Activated CD4-positive, alpha-beta memory T cell treated with anti-CD3 and anti-CD28 coated beads for 36 hours (primary cell): ENCODE measurements around the gene TMEM39B. TPM values are rescaled to one million over a fixed set of nuclear protein-coding genes. Genes with fewer than 3 reads are reported as not detected.

Experiments used
- CTCF ChIA-PET: fragments of 350-600 bp; sonication (Branson Sonifier 250); formaldehyde crosslinking; loops from one replicate; lab custom pipeline; 2021; ENCODE audit warnings: antibody characterized with exemption, inconsistent platforms; lab: Charles Lee
- POLR2A ChIA-PET: fragments of 350-600 bp; sonication (Branson Sonifier 250); formaldehyde crosslinking; loops from one replicate; lab custom pipeline; 2021; ENCODE audit warnings: antibody characterized with exemption; lab: Charles Lee
- DNase-seq: peaks from one replicate; pipeline ENCODE4 v3.0.0-alpha.2; 2020
- H3K27ac Mint-ChIP-seq: one replicate; pipeline ENCODE4 v1.8.0; 2021; ENCODE audit warnings: mixed read lengths
- H3K27me3 Mint-ChIP-seq: one replicate; pipeline ENCODE4 v1.8.0; 2021; ENCODE audit warnings: mixed read lengths
- H3K36me3 Mint-ChIP-seq: one replicate; pipeline ENCODE4 v1.8.0; 2021; ENCODE audit warnings: mixed read lengths
- H3K4me1 Mint-ChIP-seq: one replicate; pipeline ENCODE4 v1.8.0; 2021; ENCODE audit warnings: low read depth, mixed read lengths
- H3K4me3 Mint-ChIP-seq: one replicate; pipeline ENCODE4 v1.8.0; 2021; ENCODE audit warnings: mild to moderate bottlenecking, mixed read lengths
- H3K9me3 Mint-ChIP-seq: one replicate; pipeline ENCODE4 v1.8.0; 2021; ENCODE audit warnings: mixed read lengths
- intact Hi-C: fragments of 100-400 bp; cut with micrococcal nuclease; formaldehyde crosslinking; loops from one replicate; pipeline ENCODE4 v1.15.1; 2023
- total RNA-seq, 2 experiments: library from RNA; stranded (reverse); gene quantifications; one replicate each; pipeline ENCODE4 v1.2.3, GENCODE V29; 2021

Gene TMEM39B
- total RNA-seq = 10 to 100 TPM; 18.9 to 19.7 TPM

DNA sequence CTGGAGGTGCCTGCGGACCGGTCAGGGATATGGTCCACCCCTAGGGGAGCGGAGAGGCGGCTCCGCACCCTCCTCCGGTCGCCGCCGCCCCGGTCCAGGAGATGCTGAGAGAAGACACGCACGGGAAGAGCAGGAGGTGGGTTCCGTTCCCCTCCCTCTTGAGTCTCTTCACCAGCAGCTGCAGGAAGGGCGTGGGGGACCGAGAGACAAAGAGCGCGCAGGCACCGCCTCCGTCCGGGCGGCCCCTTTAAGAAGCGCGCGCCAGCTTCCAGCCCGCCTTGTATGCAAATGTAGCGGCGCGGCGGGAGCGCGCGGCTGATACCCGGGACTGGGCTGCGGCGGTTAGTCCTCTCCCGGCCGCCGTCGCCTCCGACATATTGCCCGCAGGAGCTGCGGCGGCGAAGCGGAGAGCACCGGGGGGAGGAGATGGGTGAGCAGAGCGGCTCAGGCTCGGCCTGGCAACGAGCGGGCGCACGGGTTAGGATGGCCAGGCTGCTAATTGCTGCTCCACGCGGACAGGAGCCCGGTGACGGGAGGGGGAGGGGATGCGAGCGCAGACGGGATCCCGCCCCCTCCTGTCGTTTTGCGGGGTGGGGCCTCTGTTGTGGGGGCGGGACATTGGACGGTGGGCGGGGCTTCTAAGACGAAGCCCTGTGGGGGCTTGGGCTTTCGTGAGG is at the start of gene TMEM39B:
Gene TMEM39B, plus strand, starts transcription at position 318 of the 677 bp plus-strand sequence. Its CDS starts 109 bp downstream, at position 427.
- Mint-ChIP-seq H3K27me3 (no peaks in the 10 kb centered on the region), H3K36me3 (peaks cover 11% of the 10 kb centered on the region), H3K4me1 (peaks cover 32% of the 10 kb centered on the region), H3K9me3 (no peaks in the 10 kb centered on the region), H3K4me3 (peak within 1 kb of the TSS; percentile 79), H3K27ac (peak within 1 kb of the TSS; percentile 89)
- DNase-seq = peak; percentile 96
- ChIA-PET CTCF (interaction anchor here (1.0 to 3.6 kb wide), 6 partner anchors 9 to 322 kb away, joined by 3 to 28 read pairs (median 3); partner anchors contain the start of genes BSDC1 and KPNA6), POLR2A (interaction anchor here (0.6 to 3.7 kb wide), 9 partner anchors 12 to 578 kb away, joined by 3 to 37 read pairs (median 4); partner anchors contain the start of genes KHDRBS1, KPNA6, RBBP4 and TXLNA)
- intact Hi-C loops = loop anchor here (1.0 to 5.0 kb wide), 5 partner anchors 35 to 322 kb away; partner anchors contain the start of genes BSDC1, KHDRBS1, PTP4A2 and TXLNA

DNA sequence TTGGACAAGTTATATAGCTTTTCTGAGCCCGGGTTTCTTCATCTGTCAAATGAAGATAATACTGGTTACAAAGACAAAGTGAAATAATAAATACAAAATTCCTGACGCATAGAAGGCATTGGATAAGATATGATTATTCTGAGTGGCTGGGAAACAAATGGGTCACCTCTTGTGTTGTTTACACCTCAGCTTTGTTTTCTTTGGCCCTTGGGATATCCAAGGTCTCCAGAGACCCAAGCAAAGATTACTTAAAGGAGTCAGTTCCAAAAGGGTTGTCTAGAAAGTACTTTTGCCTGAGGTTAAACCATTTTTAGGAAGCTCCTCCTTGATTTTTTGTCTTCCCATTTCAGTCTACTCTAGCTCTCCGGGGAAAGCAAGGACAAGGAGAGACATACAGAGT is 49.4 kb upstream of the TMEM39B start:
- POLR2A ChIA-PET = interaction anchor here (0.9 to 1.2 kb wide), 2 partner anchors 9 to 15 kb away, joined by 3 read pairs; no protein-coding TSS in a partner anchor
- DNase-seq = no peak
- H3K4me3 Mint-ChIP-seq = no peak overlapping the region
- H3K27me3 Mint-ChIP-seq = no peaks in the 10 kb centered on the region
- H3K9me3 Mint-ChIP-seq = no peaks in the 10 kb centered on the region
- no peak overlapping the region for H3K27ac Mint-ChIP-seq
- H3K36me3 Mint-ChIP-seq = peaks cover 11% of the 10 kb centered on the region
- H3K4me1 Mint-ChIP-seq = peaks cover 43% of the 10 kb centered on the region
- intact Hi-C loops = no loop called here
- CTCF ChIA-PET = interaction anchor here (1.3 to 2.0 kb wide), 3 partner anchors 20 to 86 kb away, joined by 3 to 11 read pairs (median 4); no protein-coding TSS in a partner anchor

DNA sequence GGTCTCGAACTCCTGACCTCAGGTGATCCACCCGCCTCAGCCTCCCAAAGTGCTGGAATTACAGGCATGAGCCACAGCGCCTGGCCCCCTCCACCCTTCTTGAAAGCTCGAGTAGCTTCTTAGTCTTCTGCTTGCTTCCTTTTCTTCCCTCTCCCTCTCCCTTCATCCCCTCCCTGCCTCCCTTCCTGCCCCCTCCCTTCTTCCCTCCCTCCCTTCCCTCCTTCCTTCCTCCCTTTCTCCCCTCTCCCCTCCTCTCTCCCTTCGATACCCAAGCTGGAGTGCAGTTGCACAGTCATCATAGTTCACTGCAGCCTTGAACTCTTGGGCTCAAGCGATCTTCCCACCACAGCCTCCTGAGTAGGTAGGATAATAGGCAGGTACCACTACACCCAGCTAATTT is 47.2 kb upstream of the TMEM39B start:
- ChIA-PET POLR2A (no interaction called here), CTCF (interaction anchor here (0.7 kb wide), 1 partner anchor 22 kb away, joined by 4 read pairs; no protein-coding TSS in a partner anchor)
- H3K27ac Mint-ChIP-seq = no peak overlapping the region

DNA sequence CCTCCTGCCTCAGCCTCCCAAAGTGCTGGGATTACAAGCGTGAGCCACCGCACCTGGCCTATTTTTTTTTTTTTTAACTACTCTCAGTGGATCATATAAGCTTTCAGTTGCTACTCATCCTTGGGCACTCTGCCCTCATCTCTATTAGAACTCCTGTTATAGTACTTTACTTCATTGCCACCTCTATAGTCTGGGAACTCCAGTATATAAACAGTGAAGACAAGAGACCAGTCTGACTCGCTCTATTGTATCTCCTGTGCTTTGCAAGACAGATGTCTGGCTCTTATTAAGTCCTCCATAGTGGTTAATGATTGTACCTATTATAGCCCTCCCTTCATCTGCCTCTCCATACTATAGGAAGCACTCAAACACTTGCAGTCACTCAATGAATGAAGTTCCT is 44.0 kb upstream of the TMEM39B start:
- Mint-ChIP-seq H3K27me3 (no peaks in the 10 kb centered on the region), H3K27ac (no peak overlapping the region), H3K36me3 (peaks cover 21% of the 10 kb centered on the region), H3K9me3 (no peaks in the 10 kb centered on the region), H3K4me3 (no peak overlapping the region), H3K4me1 (peaks cover 38% of the 10 kb centered on the region)
- POLR2A ChIA-PET = no interaction called here
- intact Hi-C loops = no loop called here
- no peak for DNase-seq
- CTCF ChIA-PET = no interaction called here

More for the DNA sequence above, 47.2 kb upstream of the TMEM39B start:
- DNase-seq = no peak
- intact Hi-C loops = no loop called here
- H3K9me3 Mint-ChIP-seq = no peaks in the 10 kb centered on the region
- peaks cover 48% of the 10 kb centered on the region for H3K4me1 Mint-ChIP-seq
- H3K27me3 Mint-ChIP-seq = no peaks in the 10 kb centered on the region
- H3K36me3 Mint-ChIP-seq = peaks cover 17% of the 10 kb centered on the region
- H3K4me3 Mint-ChIP-seq = no peak overlapping the region

DNA sequence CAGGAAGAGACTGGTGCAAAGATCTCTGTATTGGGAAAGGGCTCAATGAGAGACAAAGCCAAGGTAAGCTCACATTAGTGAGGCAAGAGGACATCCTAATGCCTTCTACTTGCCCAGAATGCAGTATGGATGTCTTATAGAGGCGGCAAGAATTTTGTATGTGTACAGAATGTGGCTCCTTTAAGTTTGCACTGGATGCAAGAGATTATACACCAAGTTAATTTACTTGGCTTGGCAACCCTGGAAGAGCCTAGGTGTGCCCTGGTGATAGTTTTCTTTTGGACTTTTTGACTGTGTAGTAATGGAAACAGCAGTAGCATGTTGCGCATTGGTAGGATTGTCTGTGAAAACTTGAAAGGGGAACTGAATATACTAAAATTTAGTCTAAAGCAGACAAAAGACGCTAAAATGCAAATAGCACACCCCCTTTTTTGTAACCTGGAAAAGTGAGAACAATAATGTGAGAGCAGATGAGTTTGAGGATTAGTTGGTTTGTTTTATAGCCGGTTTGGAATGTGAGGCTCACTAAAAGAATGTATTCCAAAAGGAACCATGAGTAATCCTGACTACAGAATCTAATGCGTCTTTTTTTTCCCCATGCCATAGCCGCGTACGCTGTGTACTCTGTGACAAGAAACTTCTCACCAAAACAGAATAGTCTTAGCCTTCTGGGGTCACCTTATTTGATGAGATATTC is 41.0 kb upstream of the TMEM39B start:
- Mint-ChIP-seq H3K36me3 (peaks cover 40% of the 10 kb centered on the region), H3K4me1 (peaks cover 40% of the 10 kb centered on the region), H3K4me3 (no peak overlapping the region), H3K27me3 (no peaks in the 10 kb centered on the region), H3K9me3 (no peaks in the 10 kb centered on the region), H3K27ac (no peak overlapping the region)
- intact Hi-C loops = no loop called here
- POLR2A ChIA-PET = interaction anchor here (0.9 kb wide), 1 partner anchor 8 kb away, joined by 3 read pairs; no protein-coding TSS in a partner anchor
- DNase-seq = no peak
- CTCF ChIA-PET = interaction anchor here (0.5 to 1.0 kb wide), 3 partner anchors 27 to 198 kb away, joined by 3 to 5 read pairs (median 3); no protein-coding TSS in a partner anchor

DNA sequence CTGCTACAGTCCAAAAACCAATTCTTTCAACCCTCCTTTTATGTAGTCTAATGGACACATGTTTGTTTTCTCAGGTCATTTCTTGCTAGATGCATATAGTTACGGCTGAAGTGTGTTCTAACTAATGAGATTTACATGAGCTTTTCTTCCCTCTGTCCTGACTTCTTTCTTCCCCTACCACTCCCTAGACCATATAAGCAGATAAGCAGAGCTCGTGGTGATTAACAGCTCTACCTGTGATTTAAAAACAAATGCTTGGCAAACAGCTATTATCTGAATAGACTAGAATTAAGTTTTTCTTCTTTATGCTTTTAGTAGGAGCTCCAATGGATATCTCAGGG is 40.5 kb upstream of the TMEM39B start:
- no peak overlapping the region for H3K4me3 Mint-ChIP-seq
- intact Hi-C loops = no loop called here
- H3K27ac Mint-ChIP-seq = no peak overlapping the region
- peaks cover 38% of the 10 kb centered on the region for H3K4me1 Mint-ChIP-seq
- no peaks in the 10 kb centered on the region for H3K27me3 Mint-ChIP-seq
- H3K9me3 Mint-ChIP-seq = no peaks in the 10 kb centered on the region
- DNase-seq = no peak
- peaks cover 41% of the 10 kb centered on the region for H3K36me3 Mint-ChIP-seq
- CTCF ChIA-PET = interaction anchor here (0.5 to 1.0 kb wide), 3 partner anchors 27 to 198 kb away, joined by 3 to 5 read pairs (median 3); no protein-coding TSS in a partner anchor
- POLR2A ChIA-PET = interaction anchor here (0.6 to 0.9 kb wide), 2 partner anchors 9 to 102 kb away, joined by 3 to 4 read pairs; no protein-coding TSS in a partner anchor

DNA sequence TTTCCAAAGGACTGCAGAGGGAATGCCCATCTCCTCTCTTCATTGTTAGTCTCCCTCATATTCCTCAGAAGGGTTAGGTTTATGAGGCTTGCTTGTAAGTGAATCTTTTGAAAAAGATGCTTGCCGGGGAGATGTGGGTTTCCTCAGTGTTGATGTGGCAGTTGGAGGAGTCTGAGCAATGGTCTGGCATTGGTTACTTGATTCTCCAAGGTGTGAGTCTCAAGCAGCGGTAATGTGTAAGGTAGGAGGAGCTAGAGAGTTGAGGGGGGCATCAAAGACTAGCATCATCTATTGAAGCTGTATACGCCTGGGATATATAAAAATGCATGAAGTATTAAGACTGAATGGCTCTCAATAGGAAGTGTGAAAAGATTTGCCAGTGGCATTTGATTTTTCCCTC is 37.6 kb upstream of the TMEM39B start:
- no peaks in the 10 kb centered on the region for H3K9me3 Mint-ChIP-seq
- peaks cover 20% of the 10 kb centered on the region for H3K4me1 Mint-ChIP-seq
- no peak overlapping the region for H3K27ac Mint-ChIP-seq
- intact Hi-C loops = no loop called here
- H3K36me3 Mint-ChIP-seq = peaks cover 54% of the 10 kb centered on the region
- ChIA-PET CTCF (no interaction called here), POLR2A (interaction anchor here (0.6 kb wide), 1 partner anchor 50 kb away, joined by 7 read pairs; no protein-coding TSS in a partner anchor)
- no peak for DNase-seq
- H3K27me3 Mint-ChIP-seq = no peaks in the 10 kb centered on the region
- H3K4me3 Mint-ChIP-seq = no peak overlapping the region

DNA sequence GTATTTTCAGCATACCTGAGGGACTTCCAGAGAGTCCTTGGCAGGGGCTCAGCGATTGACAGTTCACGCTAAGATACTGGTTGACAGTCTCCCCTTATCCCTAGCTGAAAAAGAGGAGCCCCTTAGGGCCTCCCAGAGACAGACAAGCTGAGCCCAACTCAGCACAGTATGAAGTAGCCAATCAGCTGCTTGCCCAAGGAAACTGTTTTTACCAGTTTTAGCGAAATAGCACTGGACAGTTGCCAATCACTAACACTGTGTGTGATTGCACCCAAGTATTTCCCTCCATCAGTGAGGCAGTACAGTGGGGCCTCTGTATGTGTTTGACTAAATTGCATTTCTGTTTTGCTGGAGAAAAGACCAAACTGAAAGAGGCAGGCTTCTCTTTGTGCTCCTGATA is 32.0 kb upstream of the TMEM39B start:
- Mint-ChIP-seq H3K27me3 (no peaks in the 10 kb centered on the region), H3K9me3 (no peaks in the 10 kb centered on the region), H3K4me3 (no peak overlapping the region), H3K36me3 (peaks cover 48% of the 10 kb centered on the region), H3K4me1 (peaks cover 2% of the 10 kb centered on the region), H3K27ac (no peak overlapping the region)
- ChIA-PET POLR2A (no interaction called here), CTCF (interaction anchor here (0.6 kb wide), 1 partner anchor 65 kb away, joined by 3 read pairs; no protein-coding TSS in a partner anchor)
- intact Hi-C loops = no loop called here
- DNase-seq = no peak

DNA sequence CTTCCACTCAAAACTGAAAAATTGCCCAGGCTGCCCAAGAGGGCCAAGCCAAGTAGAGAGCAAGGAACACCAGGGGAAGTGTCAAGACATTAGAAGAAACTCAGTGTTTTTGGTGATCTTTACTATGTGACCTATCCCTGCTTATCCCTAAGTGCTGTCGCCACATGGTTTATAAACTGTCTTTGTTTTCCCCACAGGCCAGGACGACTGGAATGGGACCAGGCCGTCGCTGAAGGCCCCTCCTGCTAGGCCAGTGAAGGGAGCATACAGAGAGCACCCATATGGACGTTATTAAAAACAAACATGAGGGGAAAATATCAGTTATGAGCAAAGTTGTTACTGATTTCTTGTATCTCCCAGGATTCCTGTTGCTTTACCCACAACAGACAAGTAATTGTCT is 30.4 kb upstream of the TMEM39B start:
- Mint-ChIP-seq H3K4me1 (no peaks in the 10 kb centered on the region), H3K4me3 (no peak overlapping the region), H3K9me3 (no peaks in the 10 kb centered on the region), H3K27ac (no peak overlapping the region), H3K36me3 (peaks cover 44% of the 10 kb centered on the region), H3K27me3 (no peaks in the 10 kb centered on the region)
- ChIA-PET POLR2A (no interaction called here), CTCF (no interaction called here)
- DNase-seq = no peak
- intact Hi-C loops = no loop called here

DNA sequence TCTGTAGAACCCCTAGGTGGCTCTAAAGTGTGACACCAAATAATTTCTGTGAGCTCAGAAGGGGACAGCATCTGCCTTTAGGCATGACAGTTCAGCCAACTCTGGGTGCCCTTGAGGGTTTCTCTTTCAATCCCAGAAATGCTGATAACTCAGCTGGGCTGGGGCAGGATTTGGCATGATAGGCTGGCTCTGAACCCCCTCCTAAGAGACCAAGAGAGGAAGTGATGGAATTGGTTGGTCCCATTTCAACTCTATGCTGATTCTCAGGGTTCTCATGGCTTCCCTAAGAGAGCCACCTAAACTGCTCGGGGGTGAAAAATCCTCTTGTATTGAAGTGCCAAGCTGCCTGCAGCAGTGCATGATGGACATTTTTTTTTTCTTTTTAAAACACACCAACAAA is 28.5 kb upstream of the TMEM39B start:
- CTCF ChIA-PET = interaction anchor here (0.7 to 2.0 kb wide), 3 partner anchors 17 to 64 kb away, joined by 3 to 4 read pairs (median 3); no protein-coding TSS in a partner anchor
- POLR2A ChIA-PET = interaction anchor here (1.4 kb wide), 1 partner anchor 8 kb away, joined by 3 read pairs; no protein-coding TSS in a partner anchor
- intact Hi-C loops = no loop called here
- H3K4me3 Mint-ChIP-seq = no peak overlapping the region
- H3K36me3 Mint-ChIP-seq = peaks cover 45% of the 10 kb centered on the region
- H3K4me1 Mint-ChIP-seq = peaks cover 2% of the 10 kb centered on the region
- no peak for DNase-seq
- no peaks in the 10 kb centered on the region for H3K9me3 Mint-ChIP-seq
- no peaks in the 10 kb centered on the region for H3K27me3 Mint-ChIP-seq
- no peak overlapping the region for H3K27ac Mint-ChIP-seq

DNA sequence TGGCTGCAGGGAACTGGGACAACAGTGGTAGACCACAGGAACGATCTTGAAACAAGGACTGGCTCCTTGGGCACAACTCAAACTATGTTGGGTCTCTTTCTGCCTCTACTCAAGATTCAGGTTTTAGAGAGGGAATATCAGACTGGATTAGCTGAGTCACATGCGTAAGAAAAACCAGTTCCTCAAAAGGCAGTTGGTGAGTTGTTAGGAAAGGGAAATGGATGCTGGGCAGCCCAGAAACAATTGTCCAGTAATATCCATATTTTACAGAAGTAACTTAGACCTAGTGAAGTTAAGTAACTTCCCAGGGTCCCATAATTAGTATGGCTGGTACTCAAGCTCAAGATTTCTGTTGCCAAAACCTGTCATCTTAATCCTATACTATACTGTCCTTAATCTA is 27.0 kb upstream of the TMEM39B start:
- intact Hi-C loops = no loop called here
- no peak overlapping the region for H3K4me3 Mint-ChIP-seq
- peaks cover 38% of the 10 kb centered on the region for H3K36me3 Mint-ChIP-seq
- H3K27me3 Mint-ChIP-seq = no peaks in the 10 kb centered on the region
- no peak overlapping the region for H3K27ac Mint-ChIP-seq
- no peak for DNase-seq
- peaks cover 3% of the 10 kb centered on the region for H3K4me1 Mint-ChIP-seq
- no peaks in the 10 kb centered on the region for H3K9me3 Mint-ChIP-seq
- CTCF ChIA-PET = no interaction called here
- POLR2A ChIA-PET = no interaction called here

DNA sequence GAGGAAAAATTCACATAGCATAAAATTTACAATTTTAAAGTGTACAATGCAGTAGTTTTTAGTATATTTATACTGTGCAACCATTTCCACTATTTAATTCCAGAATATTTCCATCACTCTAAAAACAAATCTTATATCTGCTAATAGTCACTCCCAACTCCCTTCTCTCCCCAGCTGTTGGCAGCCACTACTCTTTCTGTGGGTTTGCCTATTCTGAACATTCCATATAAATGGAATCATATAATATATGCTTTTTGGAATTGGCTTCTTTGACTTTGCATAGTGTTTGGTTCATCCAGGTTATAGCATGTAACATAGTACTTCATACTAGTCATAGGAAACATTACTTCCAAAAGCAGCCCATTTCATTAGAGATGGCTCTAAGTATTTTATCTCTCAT is 25.0 kb upstream of the TMEM39B start:
- ChIA-PET CTCF (no interaction called here), POLR2A (no interaction called here)
- H3K36me3 Mint-ChIP-seq = peaks cover 32% of the 10 kb centered on the region
- H3K4me1 Mint-ChIP-seq = peaks cover 3% of the 10 kb centered on the region
- intact Hi-C loops = no loop called here
- no peaks in the 10 kb centered on the region for H3K9me3 Mint-ChIP-seq
- no peak overlapping the region for H3K4me3 Mint-ChIP-seq
- H3K27ac Mint-ChIP-seq = no peak overlapping the region
- no peak for DNase-seq
- no peaks in the 10 kb centered on the region for H3K27me3 Mint-ChIP-seq
